ENCODE data around the gene C20orf141.

C20orf141 gene

DNA sequence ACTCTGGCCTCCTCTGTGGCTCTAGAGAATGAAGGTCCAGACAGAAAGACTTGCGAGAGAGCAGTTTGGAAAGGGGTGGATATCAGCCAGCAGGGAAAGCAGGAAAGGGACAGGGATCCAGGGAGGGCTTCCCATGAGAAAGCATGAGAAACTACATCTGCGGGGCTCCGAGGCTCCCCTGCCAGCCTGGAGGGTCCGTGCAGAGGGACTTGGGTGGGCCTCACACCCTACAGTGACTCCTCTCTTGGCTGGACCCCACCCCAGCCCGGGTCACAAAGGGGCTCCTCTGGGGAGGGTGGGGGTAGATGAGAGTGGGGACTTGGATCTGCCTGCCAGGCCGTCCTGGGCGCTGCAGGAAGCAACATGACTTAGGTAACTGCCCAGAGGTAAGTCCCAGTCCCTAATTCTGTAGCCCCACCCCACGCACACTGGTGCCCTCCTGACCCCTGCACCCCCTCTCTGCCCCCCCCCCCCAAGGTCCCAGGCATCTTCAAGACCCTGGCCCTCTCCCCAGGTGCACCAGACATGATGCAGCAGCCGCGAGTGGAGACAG, 1.3 kb downstream of the C20orf141 start, which contains the start of gene TMEM239:
Gene TMEM239, plus strand, starts transcription at position 335 of the 553 bp plus-strand sequence. Its CDS starts 191 bp downstream, at position 526.
- H3K4me3 ChIP-seq (ENCODE audit: low read length): no peak within 1 kb of the TSS
- peak within 1 kb of the TSS; percentile 54 for H3K4me2 ChIP-seq (ENCODE audit: low read length)
- H3K36me3 ChIP-seq (ENCODE audit: insufficient read depth, low read length): no peaks in the 10 kb centered on the region
- no peaks in the 10 kb centered on the region for H3K9me3 ChIP-seq (replicated peaks; ENCODE audit: low read length)
- H3K4me1 ChIP-seq (ENCODE audit: control insufficient read depth, insufficient read depth, low read length): peaks cover 28% of the 10 kb centered on the region
- no peak within 1 kb of the TSS for H3K9ac ChIP-seq (ENCODE audit: low read depth, low read length)
- peaks cover 21% of the 10 kb centered on the region for H3K27me3 ChIP-seq (ENCODE audit: control insufficient read depth, insufficient read depth, low read length)

DNA sequence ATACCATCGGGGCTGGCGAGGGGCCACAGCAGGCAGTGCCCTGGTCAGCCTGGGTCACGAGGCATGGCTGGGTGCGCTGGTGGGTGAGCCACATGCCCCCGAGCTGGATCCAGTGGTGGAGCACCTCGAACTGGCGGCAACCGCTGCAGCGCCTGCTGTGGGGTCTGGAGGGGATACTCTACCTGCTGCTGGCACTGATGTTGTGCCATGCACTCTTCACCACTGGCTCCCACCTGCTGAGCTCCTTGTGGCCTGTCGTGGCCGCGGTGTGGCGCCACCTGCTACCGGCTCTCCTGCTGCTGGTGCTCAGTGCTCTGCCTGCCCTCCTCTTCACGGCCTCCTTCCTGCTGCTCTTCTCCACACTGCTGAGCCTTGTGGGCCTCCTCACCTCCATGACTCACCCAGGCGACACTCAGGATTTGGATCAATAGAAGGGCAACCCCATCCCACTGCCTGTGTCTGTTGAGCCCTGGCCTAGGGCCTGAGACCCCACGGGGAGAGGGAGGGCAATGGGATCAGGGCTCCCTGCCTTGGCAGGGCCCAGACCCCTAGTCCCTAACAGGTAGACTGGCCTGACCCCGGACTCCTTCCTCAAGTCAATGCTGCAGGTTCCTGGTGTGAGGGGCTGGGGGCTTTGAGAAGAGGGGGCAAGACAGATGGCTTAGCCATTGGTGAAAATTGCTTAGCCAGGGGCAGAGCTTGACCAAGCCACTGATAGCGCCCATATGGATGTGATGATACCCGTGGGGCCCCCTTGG, 2.0 kb downstream of the C20orf141 start:
- no peaks in the 10 kb centered on the region for H3K9me3 ChIP-seq (replicated peaks; ENCODE audit: low read length)
- no peaks in the 10 kb centered on the region for H3K36me3 ChIP-seq (ENCODE audit: insufficient read depth, low read length)
- peaks cover 27% of the 10 kb centered on the region for H3K27me3 ChIP-seq (ENCODE audit: control insufficient read depth, insufficient read depth, low read length)
- H3K4me1 ChIP-seq (ENCODE audit: control insufficient read depth, insufficient read depth, low read length): peaks cover 28% of the 10 kb centered on the region
- no peak overlapping the region for H3K9ac ChIP-seq (ENCODE audit: low read depth, low read length)
- no peak overlapping the region for H3K4me2 ChIP-seq (ENCODE audit: low read length)
- no peak overlapping the region for H3K4me3 ChIP-seq (ENCODE audit: low read length)

DNA sequence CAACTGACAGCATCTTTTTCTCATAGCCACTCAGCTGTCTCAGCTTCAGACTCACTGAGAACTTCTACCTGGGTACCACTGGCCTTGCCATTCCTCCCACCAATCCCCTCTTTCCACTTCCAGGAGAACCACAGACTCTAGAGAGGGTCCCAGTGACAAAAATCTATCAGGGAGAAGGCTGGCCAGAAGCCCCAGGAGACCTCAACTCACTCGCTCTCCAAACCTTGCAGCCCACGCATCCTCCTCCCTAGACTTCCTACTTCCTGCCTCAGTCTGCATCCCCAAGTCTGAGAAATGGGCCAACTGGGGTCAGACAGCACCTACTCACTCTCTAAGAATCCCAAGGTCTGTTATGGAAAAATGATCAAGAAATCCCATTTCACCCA, 2.5 kb downstream of the C20orf141 start:
- Histone ChIP-seq H3K4me1 (ENCODE audit: control insufficient read depth, insufficient read depth, low read length) (peaks cover 28% of the 10 kb centered on the region), H3K27me3 (ENCODE audit: control insufficient read depth, insufficient read depth, low read length) (peaks cover 27% of the 10 kb centered on the region), H3K4me3 (ENCODE audit: low read length) (no peak overlapping the region), H3K36me3 (ENCODE audit: insufficient read depth, low read length) (no peaks in the 10 kb centered on the region), H3K9me3 (replicated peaks; ENCODE audit: low read length) (no peaks in the 10 kb centered on the region), H3K4me2 (ENCODE audit: low read length) (no peak overlapping the region), H3K9ac (ENCODE audit: low read depth, low read length) (no peak overlapping the region)

DNA sequence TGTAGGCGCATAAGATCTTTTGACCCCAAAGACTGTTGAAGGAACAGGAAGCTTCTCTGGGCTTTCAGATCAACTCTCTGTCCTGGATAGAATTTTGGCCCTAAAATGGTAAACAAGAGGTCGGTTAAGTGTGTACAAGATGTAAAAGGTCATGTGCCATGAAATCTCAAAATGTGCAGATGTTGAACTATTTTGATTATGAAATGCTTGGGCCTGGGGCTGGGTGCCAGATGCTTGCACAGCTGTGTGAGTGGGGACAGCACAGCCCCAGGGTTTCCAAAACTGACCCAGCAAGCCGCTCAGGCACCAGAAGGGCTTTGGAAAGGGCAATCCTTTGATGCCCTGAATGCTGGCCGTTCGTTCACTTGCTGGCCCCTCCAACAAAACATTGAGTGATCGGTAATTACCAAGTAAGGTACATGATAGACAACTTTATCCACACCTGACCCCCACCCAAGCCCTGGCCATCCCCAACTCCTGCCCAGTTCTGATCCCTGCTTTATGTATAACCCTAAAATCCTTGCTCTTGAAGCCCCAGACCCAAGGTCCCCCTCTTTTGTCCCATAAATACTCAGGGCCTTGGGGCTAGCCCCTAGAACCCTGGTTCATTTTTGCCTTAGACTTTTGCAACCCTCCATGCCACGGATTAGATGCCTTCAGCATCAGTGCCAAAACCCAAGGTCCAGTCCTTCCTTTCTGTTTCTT, 3.3 kb downstream of the C20orf141 start:
- Histone ChIP-seq H3K4me1 (ENCODE audit: control insufficient read depth, insufficient read depth, low read length) (peaks cover 28% of the 10 kb centered on the region), H3K9ac (ENCODE audit: low read depth, low read length) (no peak overlapping the region), H3K9me3 (replicated peaks; ENCODE audit: low read length) (no peaks in the 10 kb centered on the region)

DNA sequence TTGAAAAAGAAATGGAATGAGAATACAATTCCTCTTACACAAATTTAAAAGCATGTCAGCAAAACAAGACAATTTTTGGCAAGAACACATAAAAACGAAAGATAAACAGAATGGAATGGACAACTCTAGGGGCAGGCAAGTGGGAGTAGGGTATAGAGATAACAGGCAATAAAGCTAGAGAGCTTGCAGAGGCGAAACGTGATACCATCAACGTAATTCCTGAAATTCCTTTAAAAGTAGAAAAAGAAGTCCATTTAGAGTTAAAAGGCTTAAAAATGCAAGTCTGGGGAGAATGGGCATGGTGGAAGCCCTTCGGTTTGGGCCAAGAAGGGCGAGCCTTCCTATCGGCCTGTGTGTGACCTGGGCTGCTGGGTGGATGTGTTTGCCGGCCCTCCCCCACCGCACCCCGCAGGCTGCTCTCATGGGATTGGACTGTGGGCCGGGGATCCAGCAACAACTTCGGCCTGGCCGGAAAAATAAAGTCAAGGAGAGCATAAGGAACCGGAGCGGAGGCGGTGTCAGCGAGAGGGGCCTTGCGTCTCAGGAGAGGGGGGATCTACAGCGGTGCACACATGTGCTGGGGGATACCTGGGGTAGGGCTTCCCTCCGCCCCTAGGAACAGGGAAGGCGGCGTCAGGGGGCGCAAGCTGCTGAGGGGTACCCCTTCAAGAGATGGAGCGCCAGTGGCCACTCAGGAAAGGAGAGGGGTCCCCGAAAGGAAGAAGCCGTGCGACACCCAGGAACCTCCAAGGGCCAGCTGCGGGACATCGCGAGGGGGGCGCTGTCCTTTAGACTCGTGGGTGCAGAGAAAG, 5.5 kb downstream of the C20orf141 start:
- Histone ChIP-seq H3K9ac (ENCODE audit: low read depth, low read length) (no peak overlapping the region), H3K36me3 (ENCODE audit: insufficient read depth, low read length) (no peaks in the 10 kb centered on the region), H3K4me3 (ENCODE audit: low read length) (no peak overlapping the region), H3K4me1 (ENCODE audit: control insufficient read depth, insufficient read depth, low read length) (peaks cover 13% of the 10 kb centered on the region), H3K27me3 (ENCODE audit: control insufficient read depth, insufficient read depth, low read length) (peaks cover 27% of the 10 kb centered on the region), H3K9me3 (replicated peaks; ENCODE audit: low read length) (no peaks in the 10 kb centered on the region), H3K4me2 (ENCODE audit: low read length) (peak overlapping the region; percentile 24)

More for the DNA sequence above, 3.3 kb downstream of the C20orf141 start:
- H3K4me3 ChIP-seq (ENCODE audit: low read length): no peak overlapping the region
- H3K4me2 ChIP-seq (ENCODE audit: low read length): no peak overlapping the region
- H3K27me3 ChIP-seq (ENCODE audit: control insufficient read depth, insufficient read depth, low read length): peaks cover 27% of the 10 kb centered on the region
- no peaks in the 10 kb centered on the region for H3K36me3 ChIP-seq (ENCODE audit: insufficient read depth, low read length)

DNA sequence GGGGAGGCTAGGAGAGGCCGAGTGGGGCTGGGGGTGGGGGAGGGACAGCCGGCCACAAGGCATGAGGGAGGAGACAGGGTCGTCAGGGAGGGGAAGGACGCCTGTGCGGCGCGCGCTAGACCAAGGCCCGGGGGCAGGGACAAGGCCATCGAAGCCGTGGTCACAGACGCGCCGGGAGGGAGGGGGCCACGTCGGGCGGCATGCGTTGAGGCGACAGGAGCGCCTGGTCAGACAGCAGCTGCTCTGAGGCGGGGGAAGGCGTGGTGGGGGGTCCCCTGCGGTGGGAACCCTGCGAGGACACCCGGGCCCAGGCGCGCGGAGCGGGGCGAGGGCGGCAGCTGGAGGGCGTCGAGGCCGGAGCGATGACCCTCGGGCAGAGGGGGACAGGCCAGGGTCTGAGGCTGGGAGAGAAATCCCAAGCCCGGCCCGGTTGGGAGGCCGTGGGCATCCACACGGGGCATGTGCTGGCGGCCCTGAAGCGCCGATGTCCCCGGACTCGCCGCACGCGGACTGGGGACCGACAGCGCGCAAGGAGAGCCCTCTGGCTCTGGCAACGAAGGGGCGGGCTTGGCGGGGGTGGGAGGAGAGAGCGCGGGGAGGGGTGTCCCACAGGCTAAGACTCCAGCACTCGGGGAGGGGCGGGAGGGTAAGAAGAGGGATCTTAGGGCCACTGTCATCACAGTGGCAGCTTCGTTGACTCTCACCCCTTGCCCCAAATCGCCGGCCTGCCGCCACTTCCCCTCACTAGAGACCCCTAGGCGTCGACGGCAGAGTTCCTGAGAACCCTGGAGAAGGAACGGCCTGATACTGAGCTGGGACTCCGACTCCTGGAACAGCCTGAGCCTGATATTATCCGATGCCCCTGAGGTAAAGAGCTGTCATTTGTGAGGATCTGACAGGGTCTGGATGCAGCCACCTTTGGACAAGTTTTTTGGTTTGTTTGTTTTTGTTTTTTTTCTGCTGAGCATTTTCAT, 6.4 kb downstream of the C20orf141 start:
- Histone ChIP-seq H3K9ac (ENCODE audit: low read depth, low read length) (no peak overlapping the region), H3K4me2 (ENCODE audit: low read length) (no peak overlapping the region), H3K9me3 (replicated peaks; ENCODE audit: low read length) (no peaks in the 10 kb centered on the region), H3K27me3 (ENCODE audit: control insufficient read depth, insufficient read depth, low read length) (peaks cover 34% of the 10 kb centered on the region), H3K4me1 (ENCODE audit: control insufficient read depth, insufficient read depth, low read length) (peaks cover 10% of the 10 kb centered on the region), H3K4me3 (ENCODE audit: low read length) (no peak overlapping the region), H3K36me3 (ENCODE audit: insufficient read depth, low read length) (no peaks in the 10 kb centered on the region)

- no peaks in the 10 kb centered on the region for H3K36me3 ChIP-seq (ENCODE audit: insufficient read depth, low read length)
- H3K4me1 ChIP-seq (ENCODE audit: control insufficient read depth, insufficient read depth, low read length): peaks cover 10% of the 10 kb centered on the region
- H3K9ac ChIP-seq (ENCODE audit: low read depth, low read length): no peak overlapping the region
- peaks cover 43% of the 10 kb centered on the region for H3K27me3 ChIP-seq (ENCODE audit: control insufficient read depth, insufficient read depth, low read length)
- no peak overlapping the region for H3K4me3 ChIP-seq (ENCODE audit: low read length)
- no peaks in the 10 kb centered on the region for H3K9me3 ChIP-seq (replicated peaks; ENCODE audit: low read length)
- H3K4me2 ChIP-seq (ENCODE audit: low read length): no peak overlapping the region
Measured at GRCh38 chr20:2822073-2822472, 7.3 kb downstream of the C20orf141 start.

DNA sequence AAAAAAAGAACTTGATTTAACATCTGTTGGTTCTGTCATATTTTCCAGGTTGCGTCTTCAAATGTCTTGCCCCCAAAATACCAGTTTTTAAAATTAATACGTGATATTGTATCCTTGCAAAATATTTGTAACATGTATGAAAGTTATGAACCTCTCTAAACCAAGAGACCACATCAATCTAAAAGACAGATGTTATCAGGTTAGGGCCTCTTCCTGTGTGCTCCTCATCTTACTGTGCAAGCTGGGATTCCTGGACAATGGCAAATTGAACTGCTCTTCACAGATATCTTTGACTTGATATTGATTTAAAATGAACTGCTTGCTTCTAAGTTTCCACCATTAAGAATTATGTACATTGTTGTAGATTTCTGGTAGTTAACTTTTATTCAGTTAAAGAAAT, 11.0 kb downstream of the C20orf141 start:
- Histone ChIP-seq H3K4me2 (ENCODE audit: low read length) (no peak overlapping the region), H3K9ac (ENCODE audit: low read depth, low read length) (no peak overlapping the region), H3K27me3 (ENCODE audit: control insufficient read depth, insufficient read depth, low read length) (peaks cover 51% of the 10 kb centered on the region), H3K4me1 (ENCODE audit: control insufficient read depth, insufficient read depth, low read length) (no peaks in the 10 kb centered on the region), H3K9me3 (replicated peaks; ENCODE audit: low read length) (no peaks in the 10 kb centered on the region), H3K4me3 (ENCODE audit: low read length) (no peak overlapping the region), H3K36me3 (ENCODE audit: insufficient read depth, low read length) (no peaks in the 10 kb centered on the region)

- no peak overlapping the region for H3K4me3 ChIP-seq (ENCODE audit: low read length)
- H3K4me2 ChIP-seq (ENCODE audit: low read length): no peak overlapping the region
- peaks cover 2% of the 10 kb centered on the region for H3K4me1 ChIP-seq (ENCODE audit: control insufficient read depth, insufficient read depth, low read length)
- no peaks in the 10 kb centered on the region for H3K36me3 ChIP-seq (ENCODE audit: insufficient read depth, low read length)
- H3K27me3 ChIP-seq (ENCODE audit: control insufficient read depth, insufficient read depth, low read length): peaks cover 43% of the 10 kb centered on the region
- no peak overlapping the region for H3K9ac ChIP-seq (ENCODE audit: low read depth, low read length)
- H3K9me3 ChIP-seq (replicated peaks; ENCODE audit: low read length): no peaks in the 10 kb centered on the region
Measured at GRCh38 chr20:2826655-2827054, 11.9 kb downstream of the C20orf141 start.

DNA sequence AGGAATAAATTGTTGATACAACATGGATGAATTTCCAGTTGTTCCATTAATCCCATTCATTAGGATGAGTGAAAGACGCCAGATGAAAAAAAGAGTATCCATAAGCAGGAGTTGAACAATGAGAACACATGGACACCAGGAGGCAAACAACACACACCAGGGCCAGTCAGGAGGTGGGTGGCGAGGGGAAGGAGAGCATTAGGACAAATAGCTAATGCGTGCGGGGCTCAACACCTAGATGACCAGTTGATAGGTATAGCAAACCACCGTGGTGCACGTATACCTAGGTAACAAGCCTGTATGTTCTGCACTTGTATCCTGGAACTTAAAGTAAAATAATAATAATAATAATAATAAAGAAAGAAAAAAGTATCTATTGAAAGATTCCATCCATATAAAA, 14.6 kb downstream of the C20orf141 start:
- Histone ChIP-seq H3K4me2 (ENCODE audit: low read length) (no peak overlapping the region), H3K9me3 (replicated peaks; ENCODE audit: low read length) (no peaks in the 10 kb centered on the region), H3K27me3 (ENCODE audit: control insufficient read depth, insufficient read depth, low read length) (peaks cover 41% of the 10 kb centered on the region), H3K9ac (ENCODE audit: low read depth, low read length) (no peak overlapping the region), H3K4me1 (ENCODE audit: control insufficient read depth, insufficient read depth, low read length) (peaks cover 5% of the 10 kb centered on the region), H3K4me3 (ENCODE audit: low read length) (no peak overlapping the region), H3K36me3 (ENCODE audit: insufficient read depth, low read length) (no peaks in the 10 kb centered on the region)

Data from skeletal muscle satellite cell (primary cell).